H1 (cell line): Measurements from ENCODE around the gene TMIGD3. TPM values are rescaled to one million over a fixed set of nuclear protein-coding genes. Genes with fewer than 3 reads are reported as not detected.

Experiments
- CTCF ChIA-PET: fragments of 300-600 bp; sonication (Branson Sonifier 250); formaldehyde crosslinking; loops from one replicate; lab custom pipeline; 2021; ENCODE audit not compliant: partially characterized antibody; lab: Charles Lee
- POLR2A ChIA-PET: fragments of 300-600 bp; sonication (Branson Sonifier 250); formaldehyde crosslinking; loops from one replicate; lab custom pipeline; 2021; ENCODE audit warnings: inconsistent platforms; ENCODE audit not compliant: partially characterized antibody; lab: Charles Lee
- DNase-seq, 2 experiments: peaks; one replicate each; pipeline versions ENCODE4 v3.0.0 to v3.0.0-alpha.2; 2010 to 2022; ENCODE audit warnings: low spot score in 2 of 2, low read depth in 1 of 2, mixed read lengths in 1 of 2
- FAIRE-seq: peaks from 2 replicates; lab custom pipeline; 2011; peaks lifted over from hg19 to GRCh38; lab: Jason Lieb, UNC
- H2AFZ ChIP-seq: 2 replicates; pipeline ENCODE4 v1.8.1; 2012; ENCODE audit warnings: low read length, inconsistent platforms
- H2AK5ac ChIP-seq: 2 replicates; pipeline ENCODE4 v1.6.1; 2013; ENCODE audit warnings: low read depth, low read length
- H2BK120ac ChIP-seq: replicated peaks from 2 replicates; pipeline ENCODE3; 2013; ENCODE audit warnings: low read depth, low read length, inconsistent platforms
- H2BK12ac ChIP-seq: 2 replicates; pipeline ENCODE4 v1.6.1; 2013; ENCODE audit warnings: low read depth, low read length
- H2BK15ac ChIP-seq: 2 replicates; pipeline ENCODE4 v1.6.1; 2013; ENCODE audit warnings: low read length
- H2BK20ac ChIP-seq: 2 replicates; pipeline ENCODE4 v1.6.1; 2013; ENCODE audit warnings: low read length
- H2BK5ac ChIP-seq: 2 replicates; pipeline ENCODE4 v1.6.1; 2013; ENCODE audit warnings: low read depth, low read length
- H3K14ac ChIP-seq: 2 replicates; pipeline ENCODE4 v1.6.1; 2013; ENCODE audit warnings: inconsistent platforms; ENCODE audit not compliant: insufficient read length
- H3K18ac ChIP-seq: 2 replicates; pipeline ENCODE4 v1.6.1; 2013; ENCODE audit warnings: low read length; ENCODE audit errors: extremely low read depth
- H3K23ac ChIP-seq: 2 replicates; pipeline ENCODE4 v1.6.1; 2013; ENCODE audit warnings: inconsistent platforms; ENCODE audit not compliant: insufficient read length
- H3K23me2 ChIP-seq: 2 replicates; pipeline ENCODE4 v1.6.1; 2013; ENCODE audit warnings: low read depth, low read length
- H3K27ac ChIP-seq: 2 replicates; pipeline ENCODE4 v1.6.1; 2011; ENCODE audit warnings: low read depth, low read length, inconsistent platforms
- H3K27me3 ChIP-seq, 4 experiments: replicated peaks in 1 of 4; 1 replicate in 1 of 4; 2 replicates in 3 of 4; pipeline versions ENCODE4 v1.6.1 to v1.8.1; 2011 to 2013; ENCODE audit warnings: low read length in 3 of 4, mild to moderate bottlenecking in 3 of 4, inconsistent platforms in 2 of 4, mixed read lengths in 2 of 4, moderate library complexity in 1 of 4; ENCODE audit not compliant: control insufficient read depth in 3 of 4, insufficient read depth in 3 of 4; ENCODE audit errors: extremely low read depth in 1 of 4
- H3K36me3 ChIP-seq, 4 experiments: 2 replicates each; pipeline versions ENCODE4 v1.6.1 to v1.8.1; 2011 to 2013; ENCODE audit warnings: mild to moderate bottlenecking in 4 of 4, low read length in 3 of 4, moderate library complexity in 2 of 4, control low read depth in 1 of 4, inconsistent platforms in 1 of 4; ENCODE audit not compliant: insufficient read depth in 4 of 4, control insufficient read depth in 2 of 4
- H3K4ac ChIP-seq: replicated peaks from 2 replicates; pipeline ENCODE3; 2013; ENCODE audit warnings: low read length, low read depth, mixed read lengths, inconsistent platforms; ENCODE audit not compliant: insufficient read length
- H3K4me1 ChIP-seq, 4 experiments: replicated peaks in 1 of 4; 1 replicate in 1 of 4; 2 replicates in 3 of 4; pipeline versions ENCODE4 v1.6.1 to v1.8.1; 2011 to 2013; ENCODE audit warnings: low read length in 3 of 4, inconsistent platforms in 2 of 4, mixed read lengths in 1 of 4; ENCODE audit not compliant: insufficient read depth in 4 of 4, control insufficient read depth in 3 of 4
- H3K4me2 ChIP-seq, 2 experiments: 2 replicates each; pipeline versions ENCODE4 v1.6.1 to v1.8.1; 2011 to 2013; ENCODE audit warnings: low read depth in 2 of 2, low read length in 2 of 2, control low read depth in 1 of 2, inconsistent platforms in 1 of 2, mild to moderate bottlenecking in 1 of 2; ENCODE audit not compliant: insufficient read depth in 1 of 2
- H3K4me3 ChIP-seq, 4 experiments: fragments of 200-600, 300-600 bp in 1 of 4; sonication (generic), shearing (Covaris generic), sonication (Bioruptor Twin) in 1 of 4; 2 replicates each; pipeline versions ENCODE4 v1.5.1 to v1.8.1; 2011 to 2016; ENCODE audit warnings: low read length in 4 of 4, low read depth in 3 of 4, control low read depth in 2 of 4, inconsistent platforms in 2 of 4, mild to moderate bottlenecking in 2 of 4, mixed read lengths in 1 of 4, moderate library complexity in 1 of 4; ENCODE audit not compliant: insufficient read depth in 2 of 4; ENCODE audit errors: extremely low read depth in 1 of 4
- H3K56ac ChIP-seq: replicated peaks from 2 replicates; pipeline ENCODE3; 2013; ENCODE audit warnings: low read depth, mild to moderate bottlenecking, mixed read lengths, low read length, inconsistent platforms; ENCODE audit not compliant: insufficient read length
- H3K79me1 ChIP-seq: 2 replicates; pipeline ENCODE4 v1.6.1; 2013; ENCODE audit warnings: low read depth, low read length, control low read depth
- H3K79me2 ChIP-seq, 2 experiments: 2 replicates each; pipeline versions ENCODE4 v1.6.1 to v1.8.1; 2012 to 2013; ENCODE audit warnings: low read length in 2 of 2, mild to moderate bottlenecking in 2 of 2, inconsistent platforms in 1 of 2; ENCODE audit not compliant: insufficient read depth in 2 of 2, control insufficient read depth in 1 of 2
- H3K9ac ChIP-seq, 4 experiments: replicated peaks in 1 of 4; 1 replicate in 1 of 4; 2 replicates in 3 of 4; pipeline versions ENCODE4 v1.6.1 to v1.8.1; 2011 to 2013; ENCODE audit warnings: low read depth in 3 of 4, low read length in 3 of 4, control low read depth in 2 of 4, mild to moderate bottlenecking in 2 of 4, moderate library complexity in 2 of 4, inconsistent platforms in 1 of 4; ENCODE audit errors: extremely low read depth in 1 of 4
- H3K9me3 ChIP-seq, 2 experiments: 2 replicates each; pipeline versions ENCODE4 v1.6.1 to v1.8.1; 2012 to 2013; ENCODE audit warnings: mild to moderate bottlenecking in 2 of 2, moderate library complexity in 2 of 2, control low read depth in 1 of 2, inconsistent platforms in 1 of 2, low read depth in 1 of 2, low read length in 1 of 2, mixed read lengths in 1 of 2; ENCODE audit not compliant: insufficient read depth in 2 of 2
- H4K20me1 ChIP-seq, 2 experiments: replicated peaks in 1 of 2; 2 replicates each; pipeline versions ENCODE3 to v1.8.1; 2011 to 2013; ENCODE audit warnings: inconsistent platforms in 2 of 2, low read length in 2 of 2, mild to moderate bottlenecking in 1 of 2; ENCODE audit not compliant: insufficient read depth in 2 of 2, control insufficient read depth in 1 of 2
- H4K5ac ChIP-seq: 2 replicates; pipeline ENCODE4 v1.6.1; 2013; ENCODE audit warnings: low read length, low read depth, mixed read lengths, inconsistent platforms; ENCODE audit not compliant: insufficient read length
- H4K8ac ChIP-seq: 2 replicates; pipeline ENCODE4 v1.8.0; 2013; ENCODE audit warnings: mild to moderate bottlenecking, moderate library complexity, low read length, inconsistent platforms; ENCODE audit not compliant: insufficient read depth; ENCODE audit errors: extremely low read depth
- H4K91ac ChIP-seq: replicated peaks from 2 replicates; pipeline ENCODE3; 2013; ENCODE audit warnings: low read length, mixed read lengths, inconsistent platforms; ENCODE audit not compliant: insufficient read length
- E2F6 ChIP-seq: IDR thresholded peaks from 2 replicates; pipeline ENCODE4 v1.6.1; 2012; ENCODE audit warnings: inconsistent platforms
- POLR2A ChIP-seq, 2 experiments: IDR thresholded peaks; 1 replicate in 1 of 2; 2 replicates in 1 of 2; pipeline ENCODE4 v1.6.1; 2011; ENCODE audit warnings: low read depth in 2 of 2, low read length in 2 of 2, mild to moderate bottlenecking in 2 of 2; ENCODE audit errors: control extremely low read depth in 1 of 2
- POLR2AphosphoS5 ChIP-seq: IDR thresholded peaks from 2 replicates; pipeline ENCODE4 v1.6.1; 2011; ENCODE audit warnings: low read depth, low read length
- TBP ChIP-seq: IDR thresholded peaks from 2 replicates; pipeline ENCODE4 v1.6.1; 2011; ENCODE audit warnings: low read depth, low read length, improper control_type of control experiment
- WGBS, 2 experiments: shearing (Covaris generic) in 1 of 2; methylation state at CpG; one replicate each; pipeline versions ENCODE4 v1.1.6 to v1.1.7; 2013 to 2015; ENCODE audit warnings: low lambda C conversion rate in 2 of 2, mixed read lengths in 2 of 2, inconsistent platforms in 1 of 2, low coverage in 1 of 2, missing lambda C conversion rate in 1 of 2; ENCODE audit not compliant: insufficient replicate concordance in 2 of 2, insufficient coverage in 1 of 2, insufficient read length in 1 of 2; ENCODE audit errors: extremely low coverage in 1 of 2, missing lambda C conversion rate in 1 of 2; 5-methylcytosine and 5-hydroxymethylcytosine counted together
- polyA plus RNA-seq, 7 experiments: library from polyadenylated mRNA; depleted of rRNA in 3 of 7; stranded (reverse) in 5 of 7; unstranded in 2 of 7; fragments of >200 nt in 5 of 7; fragments of 200-250 nt in 2 of 7; gene quantifications; 1 replicate in 5 of 7; 2 replicates in 1 of 7; 4 replicates in 1 of 7; pipeline versions ENCODE4 v1.2.1 to v1.2.3, GENCODE V29; 2011 to 2013; ENCODE audit warnings: missing spikeins in 2 of 7, mixed read lengths in 2 of 7
- total RNA-seq: library from RNA; stranded (reverse); fragmentation: NEBNext Ultra II Directional; extraction: Animal tissue kit (Norgen Biotek cat#: 25700); gene quantifications from 2 replicates; pipeline ENCODE4 v1.2.1, GENCODE V29; 2021

Gene TMIGD3
- total and polyA plus RNA-seq, 2 of the 8 experiments (the other 6 are each of a cell fraction or from before 2014, with no cell fraction given) = not detected

- Histone ChIP-seq H3K14ac (no peak overlapping the region), H2AK5ac (no peak overlapping the region), H2BK15ac (no peak overlapping the region), H3K9me3 (no peaks in the 10 kb centered on the region), H3K9ac (peak overlapping the region; percentile 82 to 91 (median 88)), H3K27ac (peak overlapping the region; percentile 24; the same call in 1 of the 2 replicates), H2BK120ac (no peak overlapping the region), H3K79me1 (peaks cover 4% of the 10 kb centered on the region; the same call in 1 of the 2 replicates), H2BK20ac (no peak overlapping the region), H4K8ac (peak overlapping the region; percentile 83; the same call in 1 of the 2 replicates), H3K4me1 (peaks cover 0 to 2% (median 1%) of the 10 kb centered on the region in 4 experiments; a peak in 3 of 7 replicates), H3K23ac (no peak overlapping the region), H3K18ac (peak overlapping the region; percentile 34; the same call in 1 of the 2 replicates), H3K27me3 (no peaks in the 10 kb centered on the region), H4K5ac (peak overlapping the region; percentile 38), H2BK5ac (peak overlapping the region; percentile 25; the same call in 1 of the 2 replicates), H2BK12ac (no peak overlapping the region), H2AFZ (no peak overlapping the region), H3K4ac (no peak overlapping the region), H4K20me1 (peaks cover 2 to 5% of the 10 kb centered on the region in 2 experiments), H3K4me2 (peak overlapping the region; percentile 83 to 85), H3K4me3 (peak overlapping the region; percentile 86 to 100 (median 99)), H3K36me3 (peaks cover 14 to 39% (median 17%) of the 10 kb centered on the region in 4 experiments), H4K91ac (peak overlapping the region; percentile 47), H3K79me2 (peaks cover 5 to 64% of the 10 kb centered on the region in 2 experiments), H3K56ac (peak overlapping the region; percentile 47), H3K23me2 (peaks cover 3% of the 10 kb centered on the region)
- ChIA-PET POLR2A (interaction anchor here (0.7 to 3.7 kb wide), 9 partner anchors 8 to 309 kb away, joined by 3 to 36 read pairs (median 4); partner anchors contain the start of genes CEPT1 and DRAM2), CTCF (interaction anchor here (1.2 to 1.6 kb wide), 2 partner anchors 12 to 321 kb away, joined by 3 read pairs; no protein-coding TSS in a partner anchor)
- no peak for FAIRE-seq
- no peak for TF ChIP-seq E2F6
- TF ChIP-seq TBP = no peak
- no peak; the same call in 1 of the 2 replicates for TF ChIP-seq POLR2AphosphoS5
- TF ChIP-seq POLR2A (IDR thresholded peaks at IDR 0.05; ENCODE audit: control extremely low read depth in 1 of 2, low read depth in 2 of 2, low read length in 2 of 2) = peak in 1 of 2 experiments; percentile 17; a peak in 1 of 3 replicates
- 2% methylated on average over 25 of the region's 25 CpGs; no CpG with 5 or more reads in 1 of the 2 experiments for WGBS, 2 experiments
- DNase-seq = no peak
Measured at GRCh38 chr1:111448482-111448917, 54.9 kb downstream of the TMIGD3 start.
